Ovary (tissue), 3 donors: Measurements from ENCODE around the gene TNFRSF1A.

Experiments used
- CTCF ChIP-seq, 3 donors: fragments of 450-650 bp in 2 of 3; fragments of 200-600 bp in 1 of 3; IDR thresholded peaks; one replicate each; pipeline versions ENCODE4 v1.5.1 to v1.8.0; 2016 to 2022; ENCODE audit warnings: antibody characterized with exemption in 3 of 3, mild to moderate bottlenecking in 1 of 3
- EP300 ChIP-seq: sonication (generic); formaldehyde crosslinking; IDR thresholded peaks from one replicate; pipeline ENCODE4 v1.6.1; 2017; ENCODE audit warnings: antibody characterized with exemption
- POLR2A ChIP-seq: fragments of 450-650 bp; IDR thresholded peaks from one replicate; pipeline ENCODE4 v1.6.1; 2017; ENCODE audit warnings: antibody characterized with exemption, mild to moderate bottlenecking, moderate library complexity
- donor health status: DM: no; HTN: no; CAD: no.

DNA sequence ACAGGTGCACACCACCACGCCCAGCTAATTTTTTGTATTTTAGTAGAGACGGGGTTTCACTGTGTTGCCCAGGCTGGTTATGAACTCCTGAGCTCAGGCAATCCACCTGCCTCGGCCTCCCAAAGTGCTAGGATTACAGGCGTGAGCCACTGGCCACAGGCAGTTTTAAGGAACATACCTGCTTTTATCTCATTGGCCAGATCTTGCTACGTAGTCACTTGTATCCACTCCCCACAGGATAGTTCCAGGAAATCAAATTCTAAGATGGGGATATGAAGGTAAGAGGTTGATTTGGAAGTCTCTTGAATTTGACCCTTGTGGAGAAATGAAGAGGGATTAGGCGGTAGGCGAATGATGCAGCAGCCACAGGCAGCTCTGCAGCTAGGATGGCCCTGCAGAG lies 40.2 kb downstream of the TNFRSF1A start:
- TF ChIP-seq POLR2A (no peak), CTCF (IDR thresholded peaks at IDR 0.05) (no peak), EP300 (no peak)
